OCI-LY1 (cell line): Measurements from ENCODE around the gene WRNIP1.

Source experiments
- CTCF ChIP-seq: fragments of 200-600 bp; sonication (generic), shearing (Covaris generic); IDR thresholded peaks from 2 replicates; pipeline ENCODE4 v1.5.1; 2017; ENCODE audit warnings: mild to moderate bottlenecking, antibody characterized with exemption, low read length, moderate library complexity, mixed read lengths
- EZH2 ChIP-seq: fragments of 200-600 bp; sonication (generic), shearing (Covaris generic); IDR thresholded peaks from 2 replicates; pipeline ENCODE4 v1.8.0; 2017; ENCODE audit warnings: borderline replicate concordance, mixed run types, mild to moderate bottlenecking, antibody characterized with exemption, low read length, moderate library complexity, mixed read lengths

- TF ChIP-seq CTCF (no peak), EZH2 (no peak)
Observed at GRCh38 chr6:2764610-2765165, 505 bp upstream of the WRNIP1 start.
